ENCODE measurements around the gene LITAFD. TPM values are rescaled to one million over a fixed set of nuclear protein-coding genes. Genes with fewer than 3 reads are reported as not detected.

LITAFD gene
- total RNA-seq, 1 donor from 2014 or later = not detected

- H3K4me1 Mint-ChIP-seq = no peaks in the 10 kb centered on the region
- no peak for DNase-seq (ENCODE audit: low spot score in 2 of 2, unreplicated experiment in 2 of 2)
- no peaks in the 10 kb centered on the region for H3K27me3 Mint-ChIP-seq (ENCODE audit: low read depth)
- no peaks in the 10 kb centered on the region for H3K9me3 Mint-ChIP-seq
- H3K36me3 Mint-ChIP-seq = peaks cover 65% of the 10 kb centered on the region
- H3K27ac Mint-ChIP-seq = no peak overlapping the region
- H3K4me3 Mint-ChIP-seq = no peak overlapping the region
- TF ChIP-seq CTCF (IDR thresholded peaks at IDR 0.05; ENCODE audit: unreplicated experiment) = no peak
These were observed 18.2 kb downstream of the LITAFD start for GRCh38 chr16:8900343-8900742.

DNA sequence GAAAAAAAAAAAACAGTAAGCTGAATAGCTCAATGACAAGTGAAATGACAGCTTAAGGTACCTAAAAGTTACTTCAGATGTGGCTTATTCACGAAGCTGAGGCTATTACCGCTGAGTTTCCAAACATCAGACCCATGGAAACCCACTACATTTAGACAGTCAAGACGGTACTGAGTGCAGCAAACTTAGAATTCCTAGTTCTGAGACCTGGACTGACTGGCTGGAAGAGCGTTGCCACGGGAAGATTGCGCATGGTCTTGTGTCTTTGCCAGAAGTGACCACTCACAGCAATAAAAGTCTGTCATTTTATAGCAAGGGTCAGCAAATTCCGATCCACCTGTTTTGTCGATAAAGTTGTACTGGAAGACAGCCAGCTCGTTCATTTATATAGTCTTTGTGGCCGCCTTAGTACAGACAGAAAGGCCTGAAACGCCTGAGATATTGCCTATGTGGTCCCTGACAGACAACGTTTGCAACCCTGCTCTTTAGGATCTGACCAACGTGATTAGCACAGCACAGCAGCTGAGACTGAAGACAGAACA lies 19.2 kb downstream of the LITAFD start:
- H3K27ac Mint-ChIP-seq = no peak overlapping the region
- no peak overlapping the region for H3K4me3 Mint-ChIP-seq
- peaks cover 70% of the 10 kb centered on the region for H3K36me3 Mint-ChIP-seq
- TF ChIP-seq CTCF (IDR thresholded peaks at IDR 0.05; ENCODE audit: unreplicated experiment) = no peak
- DNase-seq (ENCODE audit: low spot score in 2 of 2, unreplicated experiment in 2 of 2) = no peak
- H3K9me3 Mint-ChIP-seq = no peaks in the 10 kb centered on the region
- H3K27me3 Mint-ChIP-seq (ENCODE audit: low read depth) = no peaks in the 10 kb centered on the region
- no peaks in the 10 kb centered on the region for H3K4me1 Mint-ChIP-seq

DNA sequence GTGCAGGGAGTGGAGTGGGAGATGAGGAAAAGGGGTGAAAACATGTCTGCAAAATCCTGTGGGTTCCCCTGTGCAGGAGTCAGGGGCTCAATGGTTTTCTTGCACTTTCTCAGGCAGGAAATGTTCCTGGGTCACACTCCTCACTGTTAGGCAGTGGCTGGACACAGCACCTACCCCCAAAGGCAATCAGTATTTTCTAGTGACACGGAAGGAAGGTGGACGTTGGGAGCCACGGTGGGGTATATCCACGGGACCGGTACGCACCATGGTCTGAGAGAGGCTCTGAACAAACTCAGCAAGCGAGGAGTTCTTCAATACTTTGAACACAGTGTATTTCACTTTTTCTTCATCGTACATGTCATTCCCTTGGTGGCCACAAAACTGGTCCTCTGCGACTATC lies 20.9 kb downstream of the LITAFD start:
- no peaks in the 10 kb centered on the region for H3K27me3 Mint-ChIP-seq (ENCODE audit: low read depth)
- TF ChIP-seq CTCF (IDR thresholded peaks at IDR 0.05; ENCODE audit: unreplicated experiment) = peak; percentile 21
- H3K4me1 Mint-ChIP-seq = no peaks in the 10 kb centered on the region
- no peaks in the 10 kb centered on the region for H3K9me3 Mint-ChIP-seq
- no peak overlapping the region for H3K4me3 Mint-ChIP-seq
- H3K27ac Mint-ChIP-seq = no peak overlapping the region
- H3K36me3 Mint-ChIP-seq = peaks cover 67% of the 10 kb centered on the region
- no peak for DNase-seq (ENCODE audit: low spot score in 2 of 2, unreplicated experiment in 2 of 2)

DNA sequence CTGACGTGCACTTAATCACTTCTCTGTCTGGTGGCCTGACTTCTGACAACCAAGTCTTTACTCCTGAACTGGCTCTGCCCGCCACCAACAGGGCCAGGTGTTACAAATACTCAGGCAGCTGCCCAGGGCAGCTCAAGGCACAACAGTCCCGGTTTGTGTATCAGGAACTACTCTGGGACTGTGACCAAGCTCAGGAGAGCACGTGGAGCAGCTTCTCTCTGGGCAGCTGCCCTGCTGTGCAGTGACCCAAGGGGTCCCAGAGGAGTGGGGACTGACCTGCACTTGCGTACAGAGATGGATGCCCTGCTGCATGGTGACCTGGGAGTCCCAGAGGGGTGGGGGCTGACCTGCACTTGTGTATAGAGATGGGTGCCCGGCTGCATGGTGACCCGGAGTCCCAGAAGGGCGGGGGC lies 21.9 kb downstream of the LITAFD start:
- no peak for DNase-seq (ENCODE audit: low spot score in 2 of 2, unreplicated experiment in 2 of 2)
- no peaks in the 10 kb centered on the region for H3K9me3 Mint-ChIP-seq
- H3K4me3 Mint-ChIP-seq = no peak overlapping the region
- no peaks in the 10 kb centered on the region for H3K4me1 Mint-ChIP-seq
- H3K27me3 Mint-ChIP-seq (ENCODE audit: low read depth) = no peaks in the 10 kb centered on the region
- peaks cover 62% of the 10 kb centered on the region for H3K36me3 Mint-ChIP-seq
- no peak for TF ChIP-seq CTCF (IDR thresholded peaks at IDR 0.05; ENCODE audit: unreplicated experiment)
- no peak overlapping the region for H3K27ac Mint-ChIP-seq

DNA sequence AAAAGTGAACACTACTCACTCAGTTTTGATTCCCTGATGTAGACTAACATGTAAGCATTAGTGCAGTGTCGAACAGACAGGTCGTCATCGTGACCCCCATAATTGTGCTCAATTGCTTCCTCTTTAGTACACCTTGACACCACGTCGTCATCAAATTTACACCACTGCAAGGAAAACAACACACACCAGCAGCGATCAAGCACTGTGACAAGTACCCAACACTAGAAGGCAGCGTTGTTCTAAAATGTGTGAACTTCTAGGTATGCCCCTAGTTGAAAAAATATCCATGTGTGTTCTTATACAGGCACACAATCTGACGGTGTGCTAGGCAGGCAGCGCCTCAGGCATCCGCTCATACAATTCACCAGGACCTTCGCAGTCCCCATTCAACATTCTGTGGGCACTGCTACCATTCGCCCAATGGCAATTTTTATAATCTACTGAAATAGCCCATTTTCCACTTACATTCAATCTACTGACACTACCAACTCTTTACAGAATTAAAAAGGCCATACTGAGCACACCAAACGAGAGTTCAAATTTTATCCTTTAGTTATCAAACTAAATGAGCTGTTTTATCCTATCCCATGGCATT lies 23.1 kb downstream of the LITAFD start:
- TF ChIP-seq CTCF (IDR thresholded peaks at IDR 0.05; ENCODE audit: unreplicated experiment) = no peak
- no peaks in the 10 kb centered on the region for H3K9me3 Mint-ChIP-seq
- H3K4me1 Mint-ChIP-seq = no peaks in the 10 kb centered on the region
- H3K27me3 Mint-ChIP-seq (ENCODE audit: low read depth) = no peaks in the 10 kb centered on the region
- DNase-seq (ENCODE audit: low spot score in 2 of 2, unreplicated experiment in 2 of 2) = no peak
- H3K36me3 Mint-ChIP-seq = peaks cover 52% of the 10 kb centered on the region
- no peak overlapping the region for H3K4me3 Mint-ChIP-seq
- no peak overlapping the region for H3K27ac Mint-ChIP-seq
